Measurements from ENCODE around the gene HJV. TPM values are rescaled to one million over a fixed set of nuclear protein-coding genes. Genes with fewer than 3 reads are reported as not detected.

HJV gene, protein sequence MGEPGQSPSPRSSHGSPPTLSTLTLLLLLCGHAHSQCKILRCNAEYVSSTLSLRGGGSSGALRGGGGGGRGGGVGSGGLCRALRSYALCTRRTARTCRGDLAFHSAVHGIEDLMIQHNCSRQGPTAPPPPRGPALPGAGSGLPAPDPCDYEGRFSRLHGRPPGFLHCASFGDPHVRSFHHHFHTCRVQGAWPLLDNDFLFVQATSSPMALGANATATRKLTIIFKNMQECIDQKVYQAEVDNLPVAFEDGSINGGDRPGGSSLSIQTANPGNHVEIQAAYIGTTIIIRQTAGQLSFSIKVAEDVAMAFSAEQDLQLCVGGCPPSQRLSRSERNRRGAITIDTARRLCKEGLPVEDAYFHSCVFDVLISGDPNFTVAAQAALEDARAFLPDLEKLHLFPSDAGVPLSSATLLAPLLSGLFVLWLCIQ
- not detected for polyA plus RNA-seq (2012; ENCODE audit: insufficient read length, low read depth)

DNA sequence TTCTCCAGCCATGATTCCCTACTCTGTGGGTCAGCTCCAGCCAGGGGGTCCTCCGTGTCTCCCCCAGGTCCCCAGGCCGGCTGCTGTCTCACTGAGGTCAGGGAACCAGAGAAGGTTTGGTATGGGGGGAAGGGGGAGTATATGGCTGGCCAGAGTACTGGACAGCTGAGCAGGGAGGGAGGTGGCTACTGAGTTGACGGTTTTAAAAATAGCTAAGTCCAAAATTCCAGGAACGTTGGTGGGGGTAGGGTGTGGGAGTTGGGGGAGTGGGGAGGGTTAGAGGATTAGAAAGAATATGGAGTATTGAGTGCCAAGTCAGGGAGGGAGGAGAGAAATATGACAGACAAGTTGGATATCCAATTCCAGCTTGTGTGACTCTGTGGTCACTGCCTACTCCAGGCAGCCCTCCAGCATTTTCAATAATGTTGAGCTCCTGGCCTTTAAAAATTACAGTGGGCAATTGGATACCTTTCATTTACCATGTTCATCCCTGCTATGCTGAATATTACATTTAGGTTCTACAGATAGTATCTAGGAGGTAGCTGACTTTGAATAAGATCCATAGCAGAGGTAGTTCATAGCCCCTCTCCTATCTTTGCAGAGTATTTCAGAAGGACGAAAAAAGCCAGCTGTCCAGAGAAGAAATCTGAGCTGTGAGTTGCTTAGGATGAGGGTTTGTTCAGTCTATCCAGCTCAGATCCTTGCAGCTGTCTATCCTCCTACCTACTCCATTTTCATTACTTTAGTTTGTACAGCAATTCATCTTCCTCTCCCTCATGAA is at the start of gene HJV:
Gene HJV (minus strand): TSS at position 114 of the 781 bp plus-strand sequence. CDS start 1,504 bp downstream, outside the sequence.
- TF ChIP-seq POLR2AphosphoS5 (IDR thresholded peaks at IDR 0.05; ENCODE audit: low read depth, low read length) (no peak), TAF1 (IDR thresholded peaks at IDR 0.05; ENCODE audit: borderline replicate concordance, insufficient read depth, low read length) (no peak), SIN3A (IDR thresholded peaks at IDR 0.05; ENCODE audit: borderline replicate concordance, insufficient read depth, low read length) (no peak), FOXP2 (optimal IDR thresholded peaks at IDR 0.05; ENCODE audit: borderline replicate concordance, extremely low read depth, extremely low read length, insufficient read depth) (no peak)

DNA sequence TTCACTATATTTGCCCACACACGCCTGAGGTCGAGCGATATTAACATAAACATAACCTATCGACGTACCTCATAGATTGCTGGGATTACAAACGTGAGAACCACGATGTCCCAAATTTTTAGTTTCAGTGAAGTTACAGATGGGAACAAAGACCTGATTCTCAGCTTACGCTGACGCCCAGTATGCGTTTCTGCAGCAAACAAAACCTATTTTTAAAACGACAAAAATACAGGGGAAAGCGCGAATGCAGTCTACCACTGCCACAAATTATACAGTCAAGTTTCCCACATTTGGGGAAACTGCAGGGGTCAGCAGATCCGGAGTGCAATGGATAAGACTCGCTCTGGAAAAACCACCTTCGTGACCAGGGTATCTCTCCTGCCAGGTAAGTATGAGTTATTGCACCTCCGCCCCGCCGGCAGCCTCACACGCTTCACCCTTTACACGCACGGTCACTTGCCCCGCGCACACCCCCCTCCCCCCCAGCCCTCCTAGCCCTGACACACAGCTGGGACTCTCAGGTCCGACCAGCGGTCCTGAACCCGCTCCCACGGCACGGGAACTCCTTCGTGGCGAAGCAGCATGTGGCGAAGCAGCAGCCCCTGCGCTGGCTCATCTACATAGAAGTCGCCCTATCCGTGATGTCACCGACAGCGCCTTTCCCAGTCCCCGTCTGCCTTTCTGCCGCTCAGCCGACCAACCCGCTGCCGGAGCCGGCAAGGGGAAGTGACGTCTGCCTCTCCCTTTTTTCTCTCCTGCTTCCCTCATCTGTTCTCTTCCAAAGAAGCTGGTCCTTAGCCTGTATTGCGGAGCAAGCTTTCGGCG is 30.5 kb upstream of the HJV start:
- TF ChIP-seq TAF1 (IDR thresholded peaks at IDR 0.05; ENCODE audit: borderline replicate concordance, insufficient read depth, low read length) (peak; percentile 74; the same call in 1 of the 2 replicates), POLR2AphosphoS5 (IDR thresholded peaks at IDR 0.05; ENCODE audit: low read depth, low read length) (peak; percentile 100), SIN3A (IDR thresholded peaks at IDR 0.05; ENCODE audit: borderline replicate concordance, insufficient read depth, low read length) (peak; percentile 99)
- TF ChIP-seq, protein P1, sequence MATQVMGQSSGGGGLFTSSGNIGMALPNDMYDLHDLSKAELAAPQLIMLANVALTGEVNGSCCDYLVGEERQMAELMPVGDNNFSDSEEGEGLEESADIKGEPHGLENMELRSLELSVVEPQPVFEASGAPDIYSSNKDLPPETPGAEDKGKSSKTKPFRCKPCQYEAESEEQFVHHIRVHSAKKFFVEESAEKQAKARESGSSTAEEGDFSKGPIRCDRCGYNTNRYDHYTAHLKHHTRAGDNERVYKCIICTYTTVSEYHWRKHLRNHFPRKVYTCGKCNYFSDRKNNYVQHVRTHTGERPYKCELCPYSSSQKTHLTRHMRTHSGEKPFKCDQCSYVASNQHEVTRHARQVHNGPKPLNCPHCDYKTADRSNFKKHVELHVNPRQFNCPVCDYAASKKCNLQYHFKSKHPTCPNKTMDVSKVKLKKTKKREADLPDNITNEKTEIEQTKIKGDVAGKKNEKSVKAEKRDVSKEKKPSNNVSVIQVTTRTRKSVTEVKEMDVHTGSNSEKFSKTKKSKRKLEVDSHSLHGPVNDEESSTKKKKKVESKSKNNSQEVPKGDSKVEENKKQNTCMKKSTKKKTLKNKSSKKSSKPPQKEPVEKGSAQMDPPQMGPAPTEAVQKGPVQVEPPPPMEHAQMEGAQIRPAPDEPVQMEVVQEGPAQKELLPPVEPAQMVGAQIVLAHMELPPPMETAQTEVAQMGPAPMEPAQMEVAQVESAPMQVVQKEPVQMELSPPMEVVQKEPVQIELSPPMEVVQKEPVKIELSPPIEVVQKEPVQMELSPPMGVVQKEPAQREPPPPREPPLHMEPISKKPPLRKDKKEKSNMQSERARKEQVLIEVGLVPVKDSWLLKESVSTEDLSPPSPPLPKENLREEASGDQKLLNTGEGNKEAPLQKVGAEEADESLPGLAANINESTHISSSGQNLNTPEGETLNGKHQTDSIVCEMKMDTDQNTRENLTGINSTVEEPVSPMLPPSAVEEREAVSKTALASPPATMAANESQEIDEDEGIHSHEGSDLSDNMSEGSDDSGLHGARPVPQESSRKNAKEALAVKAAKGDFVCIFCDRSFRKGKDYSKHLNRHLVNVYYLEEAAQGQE (IDR thresholded peaks at IDR 0.05; ENCODE audit: insufficient read depth in 1 of 2, low read depth in 2 of 2, low read length in 2 of 2), result peak; percentile 19 to 73; a peak in 2 of 4 replicates

DNA sequence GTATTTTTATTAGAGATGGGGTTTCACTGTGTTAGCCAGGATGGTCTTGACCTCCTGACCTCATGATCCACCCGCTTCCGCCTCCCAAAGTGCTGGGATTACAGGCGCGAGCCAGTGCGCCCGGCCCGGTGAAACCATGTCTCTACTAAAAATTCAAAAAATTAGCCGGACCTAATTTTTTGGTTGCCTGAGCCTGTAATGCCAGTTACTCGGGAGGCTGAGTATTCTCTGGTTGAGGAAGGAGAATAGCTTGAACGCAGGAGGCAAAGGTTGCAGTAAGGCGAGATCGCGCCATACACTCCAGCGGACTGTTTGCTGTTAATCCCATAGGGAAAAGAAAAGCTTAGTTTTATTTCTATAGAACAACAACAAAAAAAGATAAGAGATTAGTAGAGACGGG is 29.9 kb upstream of the HJV start:
- no peak for TF ChIP-seq SIN3A (IDR thresholded peaks at IDR 0.05; ENCODE audit: borderline replicate concordance, insufficient read depth, low read length)
- TF ChIP-seq TAF1 (IDR thresholded peaks at IDR 0.05; ENCODE audit: borderline replicate concordance, insufficient read depth, low read length), result no peak
- TF ChIP-seq FOXP2 (optimal IDR thresholded peaks at IDR 0.05; ENCODE audit: borderline replicate concordance, extremely low read depth, extremely low read length, insufficient read depth), result no peak
- TF ChIP-seq POLR2AphosphoS5 (IDR thresholded peaks at IDR 0.05; ENCODE audit: low read depth, low read length), result no peak
- TF ChIP-seq, protein P1 (IDR thresholded peaks at IDR 0.05; ENCODE audit: insufficient read depth in 1 of 2, low read depth in 2 of 2, low read length in 2 of 2), result no peak

DNA sequence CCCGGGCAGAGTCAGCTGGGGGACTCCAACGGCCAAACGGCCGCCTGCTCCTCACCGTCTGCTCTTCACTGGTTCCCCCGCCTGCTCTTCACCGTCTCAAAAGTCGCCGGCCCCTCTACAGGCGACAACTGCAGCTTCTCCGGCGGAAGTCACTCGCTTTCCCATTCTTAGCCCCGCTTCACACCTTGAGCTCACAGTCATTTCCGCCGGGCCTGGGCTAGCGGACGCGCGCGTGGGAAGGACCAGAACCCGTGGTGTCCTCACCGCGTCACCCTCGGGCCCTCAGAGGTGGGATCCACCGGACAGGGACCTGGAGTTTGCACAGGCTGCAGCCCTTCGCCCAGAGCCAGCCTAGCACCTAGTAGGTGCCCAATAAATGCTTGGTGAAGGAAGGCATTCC is 27.9 kb upstream of the HJV start:
- TF ChIP-seq, protein P1 (IDR thresholded peaks at IDR 0.05; ENCODE audit: insufficient read depth in 1 of 2, low read depth in 2 of 2, low read length in 2 of 2), result no peak
- TF ChIP-seq SIN3A (IDR thresholded peaks at IDR 0.05; ENCODE audit: borderline replicate concordance, insufficient read depth, low read length), result no peak
- TF ChIP-seq POLR2AphosphoS5 (IDR thresholded peaks at IDR 0.05; ENCODE audit: low read depth, low read length), result no peak
- no peak for TF ChIP-seq FOXP2 (optimal IDR thresholded peaks at IDR 0.05; ENCODE audit: borderline replicate concordance, extremely low read depth, extremely low read length, insufficient read depth)
- no peak for TF ChIP-seq TAF1 (IDR thresholded peaks at IDR 0.05; ENCODE audit: borderline replicate concordance, insufficient read depth, low read length)

DNA sequence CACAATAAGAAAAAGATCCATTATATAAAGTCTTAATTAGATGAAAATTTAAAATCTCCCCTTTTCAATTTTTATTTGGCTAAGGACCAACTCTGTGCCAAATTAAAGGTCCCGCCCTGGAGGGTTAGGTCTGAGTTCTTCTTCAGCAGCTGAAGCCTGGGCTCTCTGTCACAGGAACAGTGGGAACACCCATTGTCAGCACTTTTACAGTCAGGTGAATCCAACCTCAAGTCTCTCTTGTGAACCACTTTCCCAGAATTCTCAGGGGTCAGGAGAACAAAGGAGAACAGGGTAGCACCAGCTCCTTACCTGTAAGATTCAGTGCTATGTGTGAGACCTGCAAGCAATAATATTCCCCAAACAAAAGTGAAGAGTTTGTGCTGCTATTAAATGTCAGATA is 25.1 kb upstream of the HJV start:
- TF ChIP-seq FOXP2 (optimal IDR thresholded peaks at IDR 0.05; ENCODE audit: borderline replicate concordance, extremely low read depth, extremely low read length, insufficient read depth), result no peak
- TF ChIP-seq TAF1 (IDR thresholded peaks at IDR 0.05; ENCODE audit: borderline replicate concordance, insufficient read depth, low read length), result no peak
- no peak for TF ChIP-seq POLR2AphosphoS5 (IDR thresholded peaks at IDR 0.05; ENCODE audit: low read depth, low read length)
- no peak for TF ChIP-seq SIN3A (IDR thresholded peaks at IDR 0.05; ENCODE audit: borderline replicate concordance, insufficient read depth, low read length)
- TF ChIP-seq, protein P1 (IDR thresholded peaks at IDR 0.05; ENCODE audit: insufficient read depth in 1 of 2, low read depth in 2 of 2, low read length in 2 of 2), result no peak

All from PFSK-1 (cell line).